A673 (cell line): Measurements from ENCODE around the gene TCEA2. TPM values are rescaled to one million over a fixed set of nuclear protein-coding genes. Genes with fewer than 3 reads are reported as not detected.
"Not testable (repeated sequence)": the region's sequence is repeated elsewhere in the genome, so short reads cannot be mapped to it uniquely, and the experiment has no call there.

Source experiments
- BruUV-seq: library from RNA; stranded (reverse); fragments of 400-500 nt; replicated peaks from 2 replicates; lab custom pipeline; 2021; lab: Mats Ljungman, UMichigan
- CTCF ChIA-PET: fragments of 300-600 bp; sonication (Branson Sonifier 250); formaldehyde crosslinking; loops from one replicate; lab custom pipeline; 2022; ENCODE audit warnings: antibody characterized with exemption; lab: Charles Lee
- POLR2A ChIA-PET: fragments of 300-600 bp; sonication (Branson Sonifier 250); formaldehyde crosslinking; loops from one replicate; lab custom pipeline; 2022; ENCODE audit warnings: antibody characterized with exemption; ENCODE audit not compliant: low non-redundant PET; lab: Charles Lee
- DNase-seq: peaks from one replicate; pipeline ENCODE4 v3.0.0-alpha.2; 2015; ENCODE audit warnings: low spot score
- H3K27ac ChIP-seq: fragments of 200-600 bp; sonication (generic); 2 replicates; pipeline ENCODE4 v1.5.1; 2016; ENCODE audit warnings: mixed run types, low read depth, mild to moderate bottlenecking, mixed read lengths, antibody characterized with exemption, low read length; ENCODE audit not compliant: poor library complexity, severe bottlenecking
- H3K27me3 ChIP-seq: fragments of 200-600 bp; sonication (generic); replicated peaks from 2 replicates; pipeline ENCODE4 v1.6.1; 2017; ENCODE audit warnings: mixed run types, low read depth, mild to moderate bottlenecking, mixed read lengths, antibody characterized with exemption, low read length; ENCODE audit not compliant: insufficient read depth, poor library complexity
- H3K36me3 ChIP-seq: fragments of 200-600 bp; sonication (generic); 2 replicates; pipeline ENCODE4 v1.6.1; 2016; ENCODE audit warnings: mixed run types, mild to moderate bottlenecking, mixed read lengths, antibody characterized with exemption, low read length; ENCODE audit not compliant: insufficient read depth, poor library complexity, severe bottlenecking
- H3K4me1 ChIP-seq: fragments of 200-600 bp; sonication (generic); 2 replicates; pipeline ENCODE4 v1.6.1; 2017; ENCODE audit warnings: mixed run types, mild to moderate bottlenecking, mixed read lengths, antibody characterized with exemption, low read length; ENCODE audit not compliant: insufficient read depth, poor library complexity, severe bottlenecking
- H3K4me3 ChIP-seq: fragments of 200-600 bp; sonication (generic); 2 replicates; pipeline ENCODE4 v1.5.1; 2016; ENCODE audit warnings: low read depth, mixed run types, mild to moderate bottlenecking, mixed read lengths, low read length; ENCODE audit not compliant: poor library complexity, severe bottlenecking
- H3K9me3 ChIP-seq: fragments of 200-600 bp; sonication (generic); 2 replicates; pipeline ENCODE4 v1.6.1; 2016; ENCODE audit warnings: mixed run types, low read depth, mild to moderate bottlenecking, mixed read lengths, antibody characterized with exemption, low read length; ENCODE audit not compliant: poor library complexity, severe bottlenecking
- CTCF ChIP-seq: fragments of 300-800, 200-600 bp; sonication (generic); conservative IDR thresholded peaks from 2 replicates; pipeline ENCODE4 v1.5.1; 2017; ENCODE audit warnings: low read depth, mild to moderate bottlenecking, antibody characterized with exemption, low read length, moderate library complexity, mixed read lengths
- EZH2 ChIP-seq: fragments of 200-600 bp; sonication (generic); IDR thresholded peaks from 2 replicates; pipeline ENCODE4 v1.6.1; 2017; ENCODE audit warnings: borderline replicate concordance, low read depth, mild to moderate bottlenecking, mixed read lengths, antibody characterized with exemption, low read length; ENCODE audit not compliant: poor library complexity, severe bottlenecking
- intact Hi-C: fragments of 100-400 bp; cut with micrococcal nuclease; formaldehyde crosslinking; loops from one replicate; pipeline ENCODE4 v1.10.0; 2022; ENCODE audit not compliant: unreplicated experiment
- total RNA-seq: library from RNA; stranded (reverse); gene quantifications from 2 replicates; pipeline ENCODE4 v1.2.3, GENCODE V29; 2021

The TCEA2 gene
- total RNA-seq, 1 experiment from 2014 or later: 35.0 TPM

GRCh38 chr20:64115171-64115911 lies 52.3 kb downstream of the TCEA2 start:
- no peaks in the 10 kb centered on the region for H3K9me3 ChIP-seq
- no peaks in the 10 kb centered on the region for H3K4me1 ChIP-seq
- ChIA-PET POLR2A (no interaction called here), CTCF (interaction anchor here (0.7 kb wide), 1 partner anchor 13 kb away, joined by 3 read pairs; no protein-coding TSS in a partner anchor)
- no peak for TF ChIP-seq EZH2
- no peak for TF ChIP-seq CTCF
- DNase-seq: no peak
- no TSS peak for BruUV-seq
- intact Hi-C loops: no loop called here
- no peaks in the 10 kb centered on the region for H3K27me3 ChIP-seq
- H3K36me3 ChIP-seq: no peaks in the 10 kb centered on the region
- H3K27ac ChIP-seq: no peak overlapping the region
- H3K4me3 ChIP-seq: no peak overlapping the region

- intact Hi-C loops: no loop called here
- Histone ChIP-seq H3K9me3 (no peaks in the 10 kb centered on the region), H3K4me3 (no peak overlapping the region), H3K4me1 (no peaks in the 10 kb centered on the region), H3K27ac (no peak overlapping the region), H3K27me3 (peaks cover 5% of the 10 kb centered on the region), H3K36me3 (no peaks in the 10 kb centered on the region)
- no peak for DNase-seq
- no TSS peak for BruUV-seq
- TF ChIP-seq CTCF (no peak), EZH2 (no peak)
- ChIA-PET POLR2A (no interaction called here), CTCF (interaction anchor here (0.7 kb wide), 1 partner anchor 14 kb away, joined by 3 read pairs; no protein-coding TSS in a partner anchor)
Observed at GRCh38 chr20:64116016-64116415, 53.0 kb downstream of the TCEA2 start.

GRCh38 chr20:64116541-64117431 lies 53.8 kb downstream of the TCEA2 start:
- Histone ChIP-seq H3K4me3 (no peak overlapping the region), H3K4me1 (no peaks in the 10 kb centered on the region), H3K36me3 (no peaks in the 10 kb centered on the region), H3K27me3 (peaks cover 12% of the 10 kb centered on the region), H3K27ac (no peak overlapping the region), H3K9me3 (no peaks in the 10 kb centered on the region)
- ChIA-PET CTCF (no interaction called here), POLR2A (no interaction called here)
- no TSS peak for BruUV-seq
- no peak for TF ChIP-seq EZH2
- no peak for TF ChIP-seq CTCF
- no peak for DNase-seq
- intact Hi-C loops: no loop called here

GRCh38 chr20:64117432-64117777 lies 54.4 kb downstream of the TCEA2 start:
- intact Hi-C loops, H3K4me1 ChIP-seq, H3K9me3 ChIP-seq, H3K27ac ChIP-seq, H3K4me3 ChIP-seq, BruUV-seq, H3K36me3 ChIP-seq, DNase-seq, POLR2A ChIA-PET, CTCF ChIA-PET: not testable (repeated sequence)
- peaks cover 19% of the 10 kb centered on the region for H3K27me3 ChIP-seq
